Mesenchymal stem cell (in vitro differentiated cells and primary cell): Measurements from ENCODE around the gene NMT2.

Source experiments
- DNase-seq: peaks from one replicate; pipeline ENCODE4 v3.0.0-alpha.2; 2013
- H2AFZ ChIP-seq: one replicate; pipeline ENCODE4 v1.6.1; 2013; ENCODE audit warnings: low read depth, mild to moderate bottlenecking, control low read depth, inconsistent platforms, low read length, moderate library complexity
- H2AK5ac ChIP-seq: 2 replicates; pipeline ENCODE4 v1.6.1; 2013; ENCODE audit warnings: low read length, moderate library complexity, mild to moderate bottlenecking, inconsistent platforms; ENCODE audit not compliant: severe bottlenecking
- H2BK120ac ChIP-seq: one replicate; pipeline ENCODE4 v1.6.1; 2013; ENCODE audit warnings: low read depth, mild to moderate bottlenecking, inconsistent platforms, low read length, moderate library complexity
- H2BK12ac ChIP-seq, 2 experiments: one replicate each; pipeline ENCODE4 v1.6.1; 2013; ENCODE audit warnings: inconsistent platforms in 2 of 2, low read length in 2 of 2, mild to moderate bottlenecking in 2 of 2, moderate library complexity in 2 of 2, control low read depth in 1 of 2
- H2BK15ac ChIP-seq: one replicate; pipeline ENCODE4 v1.6.1; 2013; ENCODE audit warnings: mild to moderate bottlenecking, low read depth, inconsistent platforms; ENCODE audit not compliant: poor library complexity, severe bottlenecking
- H2BK5ac ChIP-seq: 2 replicates; pipeline ENCODE4 v1.6.1; 2013; ENCODE audit warnings: low read depth, mild to moderate bottlenecking, low read length, control low read depth, inconsistent platforms; ENCODE audit not compliant: poor library complexity, severe bottlenecking
- H3K14ac ChIP-seq, 2 experiments: one replicate each; pipeline ENCODE4 v1.6.1; 2013; ENCODE audit warnings: inconsistent platforms in 2 of 2, low read length in 2 of 2, control low read depth in 1 of 2, mild to moderate bottlenecking in 1 of 2, moderate library complexity in 1 of 2
- H3K18ac ChIP-seq, 2 experiments: one replicate each; pipeline ENCODE4 v1.6.1; 2013; ENCODE audit warnings: inconsistent platforms in 2 of 2, low read length in 2 of 2, control low read depth in 1 of 2, low read depth in 1 of 2, mild to moderate bottlenecking in 1 of 2
- H3K23ac ChIP-seq, 2 experiments: one replicate each; pipeline ENCODE4 v1.6.1; 2013; ENCODE audit warnings: inconsistent platforms in 2 of 2, low read length in 2 of 2, mild to moderate bottlenecking in 2 of 2, moderate library complexity in 2 of 2, control low read depth in 1 of 2
- H3K27ac ChIP-seq: 2 replicates; pipeline ENCODE4 v1.5.1; 2013; ENCODE audit warnings: mild to moderate bottlenecking, moderate library complexity, low read length, control low read depth, inconsistent platforms; ENCODE audit not compliant: poor library complexity, severe bottlenecking
- H3K27me3 ChIP-seq, 2 experiments: 2 replicates each; pipeline versions ENCODE4 v1.6.1 to v1.7.0; 2013; ENCODE audit warnings: low read length in 2 of 2, mild to moderate bottlenecking in 2 of 2, moderate library complexity in 2 of 2, control low read depth in 1 of 2, inconsistent platforms in 1 of 2; ENCODE audit not compliant: control insufficient read depth in 1 of 2, insufficient read depth in 1 of 2
- H3K36me3 ChIP-seq, 2 experiments: 2 replicates each; pipeline versions ENCODE4 v1.6.1 to v1.7.0; 2013; ENCODE audit warnings: low read length in 2 of 2, control low read depth in 1 of 2, inconsistent platforms in 1 of 2, low read depth in 1 of 2, mild to moderate bottlenecking in 1 of 2; ENCODE audit not compliant: insufficient read depth in 2 of 2, control insufficient read depth in 1 of 2
- H3K4ac ChIP-seq, 2 experiments: one replicate each; pipeline ENCODE4 v1.6.1; 2013; ENCODE audit warnings: inconsistent platforms in 2 of 2, low read length in 2 of 2, mild to moderate bottlenecking in 2 of 2, moderate library complexity in 2 of 2, control low read depth in 1 of 2, low read depth in 1 of 2
- H3K4me1 ChIP-seq: 2 replicates; pipeline ENCODE4 v1.6.1; 2013; ENCODE audit warnings: low read depth, low read length, control low read depth; ENCODE audit not compliant: control insufficient read depth, insufficient read depth
- H3K4me2 ChIP-seq: 2 replicates; pipeline ENCODE4 v1.6.1; 2013; ENCODE audit warnings: low read length, mild to moderate bottlenecking, inconsistent platforms; ENCODE audit not compliant: poor library complexity, severe bottlenecking
- H3K4me3 ChIP-seq, 2 experiments: 2 replicates each; pipeline versions ENCODE4 v1.5.1 to v1.7.0; 2013; ENCODE audit warnings: low read length in 2 of 2, mild to moderate bottlenecking in 2 of 2, control low read depth in 1 of 2, low read depth in 1 of 2; ENCODE audit not compliant: insufficient read depth in 1 of 2
- H3K79me1 ChIP-seq: replicated peaks from 2 replicates; pipeline ENCODE4 v1.6.1; 2013; ENCODE audit warnings: mild to moderate bottlenecking, control low read depth, low read length, inconsistent platforms; ENCODE audit not compliant: poor library complexity, severe bottlenecking
- H3K9ac ChIP-seq: 2 replicates; pipeline ENCODE4 v1.7.0; 2013; ENCODE audit warnings: mild to moderate bottlenecking, low read length, moderate library complexity
- H3K9me3 ChIP-seq: 2 replicates; pipeline ENCODE4 v1.7.0; 2013; ENCODE audit warnings: mild to moderate bottlenecking, low read length; ENCODE audit not compliant: control insufficient read depth
- H4K8ac ChIP-seq: one replicate; pipeline ENCODE4 v1.6.1; 2013; ENCODE audit warnings: inconsistent platforms, mild to moderate bottlenecking, low read length, moderate library complexity
- H4K91ac ChIP-seq: one replicate; pipeline ENCODE4 v1.6.1; 2013; ENCODE audit warnings: mild to moderate bottlenecking, low read length, inconsistent platforms
- WGBS: methylation state at CpG from one replicate; pipeline ENCODE4 v1.1.7; 2013; ENCODE audit warnings: mixed read lengths; 5-methylcytosine and 5-hydroxymethylcytosine counted together

Gene NMT2

DNA sequence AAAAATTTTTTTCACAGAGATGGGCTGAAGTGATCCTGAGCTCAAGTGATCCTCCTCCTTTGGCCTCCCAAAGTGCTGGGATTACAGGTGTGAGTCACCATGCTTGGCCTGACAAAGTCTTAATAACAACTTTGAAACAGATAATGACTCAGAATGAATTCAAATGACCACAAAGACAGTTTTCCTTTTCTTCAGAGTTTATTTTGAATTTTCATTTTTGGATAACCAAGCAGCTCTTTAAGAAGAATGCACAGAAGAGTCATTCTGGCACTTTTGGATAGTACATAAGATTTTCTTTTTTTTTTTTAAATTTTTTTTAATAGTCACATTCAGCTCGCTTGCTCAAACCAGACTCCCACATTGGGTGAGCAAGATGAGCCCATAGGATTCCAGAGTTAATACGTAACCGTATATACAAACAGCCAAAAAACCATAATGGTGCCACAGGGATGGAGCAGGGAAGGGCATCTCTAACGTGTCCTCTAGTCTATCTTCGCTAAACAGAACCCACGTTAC is 43.0 kb upstream of the NMT2 start:
- H3K18ac ChIP-seq: no peak overlapping the region
- H3K4ac ChIP-seq: no peak overlapping the region
- no peaks in the 10 kb centered on the region for H3K27me3 ChIP-seq
- H3K27ac ChIP-seq: peak overlapping the region; percentile 53
- no peaks in the 10 kb centered on the region for H3K9me3 ChIP-seq
- peak overlapping the region; percentile 21 for H4K8ac ChIP-seq
- peak overlapping the region; percentile 64 for H2AK5ac ChIP-seq
- H3K9ac ChIP-seq: peak overlapping the region; percentile 65
- H3K79me1 ChIP-seq: peaks cover 24% of the 10 kb centered on the region
- H3K4me3 ChIP-seq: peak overlapping the region in 1 of 2 experiments; percentile 17
- no peak overlapping the region for H4K91ac ChIP-seq
- H2BK15ac ChIP-seq: no peak overlapping the region
- H2BK120ac ChIP-seq: no peak overlapping the region
- no peak overlapping the region for H2BK12ac ChIP-seq
- H3K14ac ChIP-seq: no peak overlapping the region
- no peak overlapping the region for H2AFZ ChIP-seq
- 51% methylated on average over 6 of the region's 6 CpGs for WGBS
- DNase-seq: peak; percentile 73
- H3K23ac ChIP-seq: no peak overlapping the region
- no peak overlapping the region for H2BK5ac ChIP-seq
- peaks cover 9% of the 10 kb centered on the region for H3K4me1 ChIP-seq
- no peak overlapping the region for H3K4me2 ChIP-seq
- H3K36me3 ChIP-seq: peaks cover 22 to 28% of the 10 kb centered on the region in 2 experiments

GRCh38 chr10:15210521-15210920 is 42.0 kb upstream of the NMT2 start:
- DNase-seq: no peak
- Histone ChIP-seq H4K91ac (no peak overlapping the region), H3K14ac (no peak overlapping the region), H2BK120ac (no peak overlapping the region), H3K23ac (no peak overlapping the region), H3K4me2 (no peak overlapping the region), H2BK12ac (no peak overlapping the region), H2AK5ac (peak overlapping the region; percentile 12), H3K36me3 (peaks cover 22 to 31% of the 10 kb centered on the region in 2 experiments), H2AFZ (no peak overlapping the region), H2BK5ac (no peak overlapping the region), H3K27me3 (no peaks in the 10 kb centered on the region), H4K8ac (no peak overlapping the region), H3K79me1 (peaks cover 20% of the 10 kb centered on the region), H3K27ac (no peak overlapping the region), H3K9ac (peak overlapping the region; percentile 45), H3K4me1 (peaks cover 9% of the 10 kb centered on the region), H3K4me3 (no peak overlapping the region), H3K4ac (no peak overlapping the region), H3K9me3 (no peaks in the 10 kb centered on the region), H2BK15ac (no peak overlapping the region), H3K18ac (no peak overlapping the region)
- WGBS: 93% methylated on average over 8 of the region's 8 CpGs

DNA sequence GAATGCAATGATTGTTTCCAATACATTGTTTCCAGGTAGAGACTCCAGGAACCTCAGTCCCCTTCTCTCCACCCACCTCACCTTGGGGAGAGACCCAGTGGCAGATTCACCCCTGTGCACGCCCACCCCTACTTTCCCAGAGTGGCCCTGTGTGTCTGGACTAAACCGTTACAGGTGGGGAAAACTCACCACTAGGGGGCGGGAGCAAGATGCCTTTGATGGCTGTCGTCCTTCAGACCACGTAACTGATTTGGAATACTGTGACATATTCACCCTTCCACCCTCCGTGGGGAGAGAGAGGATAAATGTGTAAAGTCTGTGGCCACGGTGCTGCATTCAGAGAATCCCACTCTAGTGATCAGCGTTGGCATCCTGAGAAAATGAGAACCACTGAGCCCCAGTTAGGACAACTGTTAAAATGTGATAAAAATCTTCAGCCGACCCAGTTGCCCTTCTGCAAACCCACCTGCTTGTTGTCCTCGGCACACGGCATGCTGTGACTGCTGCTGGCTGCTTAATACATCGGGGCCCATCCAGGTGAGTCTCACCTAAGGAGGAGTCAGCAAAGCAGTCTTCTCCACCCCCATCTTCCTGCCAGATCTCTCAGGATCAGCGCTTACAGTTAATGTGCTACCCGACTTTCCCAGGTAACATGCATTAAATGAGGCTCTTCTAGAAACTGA is 41.5 kb upstream of the NMT2 start:
- peak overlapping the region in 1 of 2 experiments; percentile 6 for H3K4me3 ChIP-seq
- no peak overlapping the region for H3K27ac ChIP-seq
- H3K18ac ChIP-seq: no peak overlapping the region
- H3K36me3 ChIP-seq: peaks cover 22 to 31% of the 10 kb centered on the region in 2 experiments
- H4K91ac ChIP-seq: no peak overlapping the region
- H2AK5ac ChIP-seq: peak overlapping the region; percentile 50
- no peaks in the 10 kb centered on the region for H3K27me3 ChIP-seq
- H4K8ac ChIP-seq: peak overlapping the region; percentile 35
- DNase-seq: peak; percentile 76
- H3K9ac ChIP-seq: peak overlapping the region; percentile 45
- no peak overlapping the region for H2AFZ ChIP-seq
- H2BK15ac ChIP-seq: no peak overlapping the region
- no peak overlapping the region for H3K4ac ChIP-seq
- no peak overlapping the region for H3K14ac ChIP-seq
- peaks cover 9% of the 10 kb centered on the region for H3K4me1 ChIP-seq
- H3K4me2 ChIP-seq: no peak overlapping the region
- H2BK5ac ChIP-seq: no peak overlapping the region
- H3K79me1 ChIP-seq: peaks cover 20% of the 10 kb centered on the region
- H3K9me3 ChIP-seq: no peaks in the 10 kb centered on the region
- H2BK120ac ChIP-seq: no peak overlapping the region
- no peak overlapping the region for H2BK12ac ChIP-seq
- WGBS: 42% methylated on average over 13 of the region's 14 CpGs
- no peak overlapping the region for H3K23ac ChIP-seq

DNA sequence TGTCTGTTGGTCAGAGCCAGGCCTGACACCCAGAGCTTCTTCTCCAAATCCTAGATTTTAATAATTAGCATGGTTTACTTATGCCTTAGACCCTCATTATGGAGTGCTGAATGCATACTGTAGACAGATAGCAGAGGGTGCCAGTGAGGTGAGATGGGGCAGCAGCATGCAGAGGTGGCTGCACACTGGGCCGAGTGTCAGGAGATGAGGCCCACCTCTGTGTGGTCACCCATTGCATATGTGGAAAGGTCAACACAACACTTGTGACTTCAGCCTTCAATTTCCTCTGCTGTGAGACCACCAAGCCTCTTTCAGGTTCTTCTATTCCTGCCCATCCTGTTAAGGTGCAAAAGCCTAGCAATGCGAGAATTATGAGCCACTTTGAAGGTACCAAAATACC is 39.7 kb upstream of the NMT2 start:
- Histone ChIP-seq H3K36me3 (peaks cover 11 to 19% of the 10 kb centered on the region in 2 experiments), H3K18ac (no peak overlapping the region), H2BK15ac (no peak overlapping the region), H3K4me2 (no peak overlapping the region), H3K9ac (no peak overlapping the region), H2AK5ac (peak overlapping the region; percentile 10), H3K27me3 (no peaks in the 10 kb centered on the region), H2BK5ac (no peak overlapping the region), H3K4ac (no peak overlapping the region), H4K91ac (no peak overlapping the region), H3K23ac (no peak overlapping the region), H4K8ac (no peak overlapping the region), H3K79me1 (peaks cover 15% of the 10 kb centered on the region), H2BK120ac (no peak overlapping the region), H2AFZ (no peak overlapping the region), H3K4me3 (no peak overlapping the region), H2BK12ac (no peak overlapping the region), H3K9me3 (no peaks in the 10 kb centered on the region), H3K4me1 (peaks cover 9% of the 10 kb centered on the region), H3K14ac (no peak overlapping the region), H3K27ac (no peak overlapping the region)
- WGBS: 97% methylated on average over 2 of the region's 2 CpGs
- DNase-seq: no peak
